HepG2 (cell line): Measurements from ENCODE around the gene SRP9. TPM values are rescaled to one million over a fixed set of nuclear protein-coding genes. Genes with fewer than 3 reads are reported as not detected.

Source experiments
- ATF1 ChIP-seq: IDR thresholded peaks from 2 replicates; pipeline ENCODE4 v1.6.1; 2016; ENCODE audit warnings: mild to moderate bottlenecking, control low read depth
- CSRNP1 ChIP-seq: sonication (generic); formaldehyde crosslinking; IDR thresholded peaks from 2 replicates; pipeline ENCODE4 v1.8.1; 2023; ENCODE audit warnings: mild to moderate bottlenecking, missing genetic modification reagents
- E2F1 ChIP-seq: sonication (generic); formaldehyde crosslinking; IDR thresholded peaks from 2 replicates; pipeline ENCODE4 v1.5.0; 2020; ENCODE audit warnings: missing genetic modification reagents
- JUN ChIP-seq: sonication (generic); formaldehyde crosslinking; IDR thresholded peaks from 2 replicates; pipeline ENCODE4 v1.4.0; 2020; ENCODE audit warnings: mild to moderate bottlenecking, missing genetic modification reagents
- MYC ChIP-seq: sonication (generic); formaldehyde crosslinking; IDR thresholded peaks from 2 replicates; pipeline ENCODE4 v1.9.0; 2021; ENCODE audit warnings: missing genetic modification reagents, borderline replicate concordance
- NFKBIZ ChIP-seq: IDR thresholded peaks from 2 replicates; pipeline ENCODE4 v1.6.1; 2018; ENCODE audit warnings: missing genetic modification reagents, missing compliant biosample characterization
- NR0B2 ChIP-seq: sonication (generic); formaldehyde crosslinking; IDR thresholded peaks from 2 replicates; pipeline ENCODE4 v1.4.0; 2020; ENCODE audit warnings: mild to moderate bottlenecking, missing genetic modification reagents
- NR2F1 ChIP-seq, 2 experiments: fragments of 450-650 bp in 1 of 2; formaldehyde crosslinking in 1 of 2; IDR thresholded peaks; 2 replicates each; pipeline versions ENCODE4 v1.5.0 to v1.6.1; 2016 to 2020; ENCODE audit warnings: mild to moderate bottlenecking in 1 of 2, missing compliant biosample characterization in 1 of 2, missing genetic modification reagents in 1 of 2, moderate library complexity in 1 of 2
- PRDM10 ChIP-seq: sonication (generic); formaldehyde crosslinking; IDR thresholded peaks from 2 replicates; pipeline ENCODE4 v1.4.0; 2020; ENCODE audit warnings: low read depth, missing genetic modification reagents
- SMAD3 ChIP-seq: sonication (generic); formaldehyde crosslinking; IDR thresholded peaks from 2 replicates; pipeline ENCODE4 v1.4.0; 2020; ENCODE audit warnings: missing genetic modification reagents
- ZNF142 ChIP-seq: sonication (generic); formaldehyde crosslinking; IDR thresholded peaks from 2 replicates; pipeline ENCODE4 v1.4.0; 2020; ENCODE audit warnings: missing genetic modification reagents
- ZNF619 ChIP-seq: sonication (generic); formaldehyde crosslinking; IDR thresholded peaks from 2 replicates; pipeline ENCODE4 v1.4.0; 2020; ENCODE audit warnings: mild to moderate bottlenecking, missing genetic modification reagents
- ZNF660 ChIP-seq: sonication (generic); formaldehyde crosslinking; IDR thresholded peaks from 2 replicates; pipeline ENCODE4 v1.5.1; 2020; ENCODE audit warnings: mild to moderate bottlenecking, low read depth, missing genetic modification reagents, borderline replicate concordance
- ZNF879 ChIP-seq: sonication (generic); formaldehyde crosslinking; IDR thresholded peaks from 2 replicates; pipeline ENCODE4 v1.8.1; 2023; ENCODE audit warnings: missing genetic modification reagents
- polyA plus RNA-seq, 8 experiments: library from polyadenylated mRNA; depleted of rRNA in 3 of 8; stranded (reverse) in 7 of 8; unstranded in 1 of 8; fragments of >200 nt; fragmentation: Illumina TruSeq in 4 of 8; extraction: Trizol in 4 of 8; gene quantifications; 2 replicates each; pipeline versions ENCODE4 v1.2.1 to v1.2.3, GENCODE V29; 2011 to 2016; ENCODE audit warnings: low read depth in 4 of 8, missing spikeins in 1 of 8, mixed read lengths in 1 of 8; ENCODE audit not compliant: insufficient read depth in 1 of 8
- total RNA-seq, 5 experiments: library from RNA; depleted of rRNA; stranded (reverse); fragments of >200 nt; fragmentation: Illumina TruSeq; extraction: Trizol; gene quantifications; 2 replicates each; pipeline ENCODE4 v1.2.3, GENCODE V29; 2016; ENCODE audit warnings: low read depth in 1 of 5

SRP9 gene
- total and polyA plus RNA-seq, 2 of the 13 experiments (the other 11 are each of a cell fraction or from before 2014, with no cell fraction given), result 251 to 307 TPM

GRCh38 chr1:225809842-225810578 is 32.4 kb downstream of the SRP9 start, which contains the start of gene EPHX1 (continued):
- TF ChIP-seq ZNF142 (CRISPR knock-in tag) (no peak), JUN (CRISPR knock-in tag) (no peak), E2F1 (no peak), ZNF879 (peak; percentile 39; the same call in 1 of the 2 replicates), ZNF619 (CRISPR knock-in tag) (no peak), PRDM10 (CRISPR knock-in tag) (no peak), NFKBIZ (CRISPR knock-in tag) (no peak), SMAD3 (CRISPR knock-in tag) (no peak), CSRNP1 (CRISPR knock-in tag) (no peak), ZNF660 (CRISPR knock-in tag) (no peak), ATF1 (CRISPR knock-in tag) (no peak), MYC (no peak), NR0B2 (CRISPR knock-in tag) (no peak; the same call in 1 of the 2 replicates), NR2F1 (CRISPR knock-in tag; IDR thresholded peaks at IDR 0.05) (no peak)
